Endodermal cell (in vitro differentiated cells): ENCODE data around the gene FTO. TPM values are rescaled to one million over a fixed set of nuclear protein-coding genes. Genes with fewer than 3 reads are reported as not detected.

ENCODE experiments used
- DNase-seq: peaks from one replicate; pipeline ENCODE4 v3.0.0-alpha.2; 2017
- H3K27ac ChIP-seq: 2 replicates; pipeline ENCODE4 v1.5.1; 2013; ENCODE audit warnings: mild to moderate bottlenecking, low read depth, low read length, moderate library complexity
- H3K27me3 ChIP-seq: 2 replicates; pipeline ENCODE4 v1.6.1; 2013; ENCODE audit warnings: mild to moderate bottlenecking, low read length, moderate library complexity; ENCODE audit not compliant: insufficient read depth, control insufficient read depth, poor library complexity, severe bottlenecking
- H3K36me3 ChIP-seq: 2 replicates; pipeline ENCODE4 v1.7.0; 2013; ENCODE audit warnings: mild to moderate bottlenecking, low read length, moderate library complexity; ENCODE audit not compliant: control insufficient read depth, insufficient read depth
- H3K4me1 ChIP-seq: one replicate; pipeline ENCODE4 v1.7.0; 2013; ENCODE audit warnings: low read length; ENCODE audit not compliant: control insufficient read depth, insufficient read depth
- H3K4me3 ChIP-seq: 2 replicates; pipeline ENCODE4 v1.5.1; 2013; ENCODE audit warnings: mild to moderate bottlenecking, low read length, moderate library complexity
- H3K9ac ChIP-seq: 2 replicates; pipeline ENCODE4 v1.6.1; 2013; ENCODE audit warnings: mild to moderate bottlenecking, low read length, moderate library complexity; ENCODE audit not compliant: poor library complexity, severe bottlenecking; ENCODE audit errors: extremely low read depth
- H3K9me3 ChIP-seq: 2 replicates; pipeline ENCODE4 v1.6.1; 2013; ENCODE audit warnings: mild to moderate bottlenecking, low read length, moderate library complexity; ENCODE audit not compliant: control insufficient read depth
- H3K27ac Mint-ChIP-seq: 2 replicates; pipeline ENCODE4 v1.8.0; 2020; ENCODE audit warnings: mixed read lengths
- H3K27me3 Mint-ChIP-seq: 2 replicates; pipeline ENCODE4 v1.8.0; 2021; ENCODE audit warnings: mild to moderate bottlenecking, mixed read lengths; ENCODE audit not compliant: insufficient read depth
- H3K36me3 Mint-ChIP-seq: 2 replicates; pipeline ENCODE4 v1.8.0; 2020; ENCODE audit warnings: low read depth, mixed read lengths
- H3K4me1 Mint-ChIP-seq: 2 replicates; pipeline ENCODE4 v1.8.0; 2020; ENCODE audit warnings: mixed read lengths
- H3K4me3 Mint-ChIP-seq: 2 replicates; pipeline ENCODE4 v1.8.0; 2020; ENCODE audit warnings: mild to moderate bottlenecking, moderate library complexity, mixed read lengths
- H3K9me3 Mint-ChIP-seq: 2 replicates; pipeline ENCODE4 v1.8.0; 2020; ENCODE audit warnings: mild to moderate bottlenecking, mixed read lengths
- CTCF ChIP-seq: fragments of 200-600 bp; sonication (generic); conservative IDR thresholded peaks from 2 replicates; pipeline ENCODE4 v1.5.0; 2021; ENCODE audit warnings: antibody characterized with exemption, mild to moderate bottlenecking
- WGBS, 2 experiments: methylation state at CpG; one replicate each; pipeline versions ENCODE4 v1.1.5 to v1.1.7; 2013; ENCODE audit warnings: missing lambda C conversion rate in 2 of 2, mixed read lengths in 1 of 2; ENCODE audit not compliant: insufficient coverage in 1 of 2, insufficient read length in 1 of 2; 5-methylcytosine and 5-hydroxymethylcytosine counted together
- total RNA-seq, 2 donors: library from RNA; stranded (reverse); fragmentation: NEBNext Ultra II Directional in 1 of 2; extraction: Animal tissue kit (Norgen Biotek cat#: 25700) in 1 of 2; gene quantifications; 2 replicates in 1 of 2; 3 replicates in 1 of 2; pipeline ENCODE4 v1.2.1, GENCODE V29; 2021

Gene FTO
- total RNA-seq, 2 donors from 2014 or later: 80.3 to 102 TPM

GRCh38 chr16:53924331-53925106 is 220.6 kb downstream of the FTO start:
- H3K36me3 ChIP-seq: no peaks in the 10 kb centered on the region
- no peak for DNase-seq
- 83 to 95% methylated on average over 6 to 8 of the region's 8 CpGs for WGBS, 2 experiments
- H3K27me3 ChIP-seq: no peaks in the 10 kb centered on the region
- TF ChIP-seq CTCF: no peak
- H3K4me3 Mint-ChIP-seq: no peak overlapping the region
- no peak overlapping the region for H3K9ac ChIP-seq
- H3K4me1 Mint-ChIP-seq: peaks cover 21% of the 10 kb centered on the region
- H3K36me3 Mint-ChIP-seq: no peaks in the 10 kb centered on the region
- no peak overlapping the region for H3K27ac ChIP-seq
- H3K9me3 ChIP-seq: no peaks in the 10 kb centered on the region
- H3K27ac Mint-ChIP-seq: no peak overlapping the region
- H3K4me1 ChIP-seq: no peaks in the 10 kb centered on the region
- H3K4me3 ChIP-seq: no peak overlapping the region
- H3K9me3 Mint-ChIP-seq: no peaks in the 10 kb centered on the region
- H3K27me3 Mint-ChIP-seq: no peaks in the 10 kb centered on the region

GRCh38 chr16:53925107-53925410 is 221.1 kb downstream of the FTO start:
- TF ChIP-seq CTCF: no peak
- Histone ChIP-seq H3K9me3 (no peaks in the 10 kb centered on the region), H3K27ac (no peak overlapping the region), H3K36me3 (no peaks in the 10 kb centered on the region), H3K4me3 (no peak overlapping the region), H3K27me3 (no peaks in the 10 kb centered on the region), H3K9ac (no peak overlapping the region), H3K4me1 (no peaks in the 10 kb centered on the region)
- Mint-ChIP-seq H3K27ac (no peak overlapping the region), H3K27me3 (no peaks in the 10 kb centered on the region), H3K9me3 (no peaks in the 10 kb centered on the region), H3K36me3 (no peaks in the 10 kb centered on the region), H3K4me1 (peaks cover 21% of the 10 kb centered on the region), H3K4me3 (no peak overlapping the region)
- no peak for DNase-seq
- WGBS, 2 experiments: 88 to 92% methylated on average over 1 of the region's 1 CpG

GRCh38 chr16:53925526-53925925 is 221.6 kb downstream of the FTO start:
- Histone ChIP-seq H3K9me3 (no peaks in the 10 kb centered on the region), H3K4me3 (no peak overlapping the region), H3K27me3 (no peaks in the 10 kb centered on the region), H3K27ac (no peak overlapping the region), H3K36me3 (no peaks in the 10 kb centered on the region), H3K4me1 (no peaks in the 10 kb centered on the region), H3K9ac (no peak overlapping the region)
- Mint-ChIP-seq H3K4me1 (peaks cover 20% of the 10 kb centered on the region), H3K36me3 (no peaks in the 10 kb centered on the region), H3K4me3 (no peak overlapping the region), H3K27me3 (no peaks in the 10 kb centered on the region), H3K27ac (no peak overlapping the region), H3K9me3 (no peaks in the 10 kb centered on the region)
- DNase-seq: no peak
- no peak for TF ChIP-seq CTCF
- WGBS, 2 experiments: 90 to 95% methylated on average over 3 of the region's 3 CpGs
